ENCODE data around the gene MPP4. TPM values are rescaled to one million over a fixed set of nuclear protein-coding genes. Genes with fewer than 3 reads are reported as not detected.

The MPP4 gene
- total RNA-seq, 1 experiment from 2014 or later, result not detected

GRCh38 chr2:201668402-201668910 is 30.0 kb downstream of the MPP4 start:
- Histone ChIP-seq H3K4me1 (ENCODE audit: insufficient read depth, low read length) (no peaks in the 10 kb centered on the region), H3T11ph (ENCODE audit: low read length) (no peak overlapping the region), H3K9ac (ENCODE audit: extremely low read depth, insufficient read length, low read length) (no peak overlapping the region), H4K5ac (ENCODE audit: insufficient read length, low read depth, low read length) (no peak overlapping the region), H3K23ac (ENCODE audit: insufficient read length, low read depth, low read length) (no peak overlapping the region), H3K79me2 (ENCODE audit: insufficient read depth, low read length) (no peaks in the 10 kb centered on the region), H2BK15ac (ENCODE audit: low read depth, low read length) (no peak overlapping the region), H2AK5ac (ENCODE audit: insufficient read length, low read length) (no peak overlapping the region), H3K23me2 (ENCODE audit: insufficient read length, low read depth, low read length, poor library complexity, severe bottlenecking) (no peaks in the 10 kb centered on the region), H2BK5ac (ENCODE audit: insufficient read length, low read length) (no peak overlapping the region), H4K20me1 (ENCODE audit: control insufficient read depth, insufficient read depth, insufficient read length) (no peaks in the 10 kb centered on the region), H3K9me3 (ENCODE audit: control insufficient read depth, low read depth, low read length) (no peaks in the 10 kb centered on the region), H3K14ac (ENCODE audit: insufficient read depth, low read length) (no peak overlapping the region), H3K4ac (ENCODE audit: low read depth, low read length) (no peak overlapping the region), H3K4me2 (ENCODE audit: insufficient read depth, insufficient read length, low read length) (no peak overlapping the region), H4K91ac (ENCODE audit: insufficient read length, low read depth, low read length) (no peak overlapping the region), H4K8ac (replicated peaks; ENCODE audit: insufficient read length, low read depth, low read length) (no peak overlapping the region), H3K56ac (ENCODE audit: insufficient read length, low read depth, low read length) (no peak overlapping the region), H2AFZ (ENCODE audit: low read length) (no peak overlapping the region), H2BK12ac (ENCODE audit: insufficient read length, low read depth, low read length) (no peak overlapping the region), H3K18ac (ENCODE audit: insufficient read length, low read depth, low read length) (no peak overlapping the region), H2BK20ac (ENCODE audit: low read depth, low read length, poor library complexity, severe bottlenecking) (no peak overlapping the region), H3K27ac (ENCODE audit: insufficient read length, low read depth, low read length) (no peak overlapping the region), H2BK120ac (ENCODE audit: low read depth, low read length, poor library complexity, severe bottlenecking) (no peak overlapping the region), H3K79me1 (ENCODE audit: insufficient read depth, low read depth, low read length, poor library complexity, severe bottlenecking) (no peaks in the 10 kb centered on the region), H3K27me3 (ENCODE audit: insufficient read depth, low read length) (no peaks in the 10 kb centered on the region)
- H3K9me3 Mint-ChIP-seq, result no peaks in the 10 kb centered on the region; a peak in 1 of 5 replicates
- peaks cover 13% of the 10 kb centered on the region for H3K27me3 Mint-ChIP-seq (ENCODE audit: low read depth)
- TF ChIP-seq CTCF (conservative IDR thresholded peaks at IDR 0.05), result no peak
- H3K27ac Mint-ChIP-seq, result no peak overlapping the region
- H3K4me3 Mint-ChIP-seq, result no peak overlapping the region
- H3K4me1 Mint-ChIP-seq, result peaks cover 3 to 6% of the 10 kb centered on the region in 2 experiments; a peak in 3 of 4 replicates
- no peak for DNase-seq
- no peaks in the 10 kb centered on the region for H3K36me3 Mint-ChIP-seq (ENCODE audit: insufficient read depth in 1 of 3, low read depth in 3 of 3)
- no CpG with 5 or more reads among the region's 3 CpGs for WGBS (ENCODE audit: extremely low coverage, insufficient read length, low lambda C conversion rate)
